HG03135 (cell line): ENCODE data around the gene CASTOR1.

Source experiments
- ATAC-seq: cut with Tn5 transposase; IDR thresholded peaks from one replicate; pipeline ENCODE4 v1.9.1; 2021; ENCODE audit warnings: mild to moderate bottlenecking, moderate library complexity; ENCODE audit not compliant: unreplicated experiment

The CASTOR1 gene

DNA sequence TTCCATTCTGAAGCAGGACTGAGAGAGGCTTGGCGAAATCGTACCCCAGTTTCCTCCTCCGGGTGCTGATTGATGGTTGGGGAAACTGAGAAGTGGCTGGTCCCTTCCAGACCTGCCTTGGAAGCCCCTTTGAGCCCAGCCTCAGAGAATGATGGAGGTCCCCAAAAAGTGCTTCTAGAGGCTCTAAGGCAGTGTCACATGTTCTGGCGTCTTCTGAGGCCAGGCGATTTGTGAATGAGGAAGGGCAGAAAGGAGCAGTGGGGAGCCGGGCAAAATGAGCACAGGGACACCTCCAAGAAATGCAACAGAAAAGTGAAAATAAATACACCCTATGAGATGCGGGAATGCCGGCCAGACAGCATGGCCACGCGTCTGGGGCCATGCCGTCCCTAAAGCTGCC lies 41.7 kb downstream of the CASTOR1 start:
- ATAC-seq: no peak

- ATAC-seq: no peak
Measured at GRCh38 chr22:30246814-30247376, 42.4 kb downstream of the CASTOR1 start.

DNA sequence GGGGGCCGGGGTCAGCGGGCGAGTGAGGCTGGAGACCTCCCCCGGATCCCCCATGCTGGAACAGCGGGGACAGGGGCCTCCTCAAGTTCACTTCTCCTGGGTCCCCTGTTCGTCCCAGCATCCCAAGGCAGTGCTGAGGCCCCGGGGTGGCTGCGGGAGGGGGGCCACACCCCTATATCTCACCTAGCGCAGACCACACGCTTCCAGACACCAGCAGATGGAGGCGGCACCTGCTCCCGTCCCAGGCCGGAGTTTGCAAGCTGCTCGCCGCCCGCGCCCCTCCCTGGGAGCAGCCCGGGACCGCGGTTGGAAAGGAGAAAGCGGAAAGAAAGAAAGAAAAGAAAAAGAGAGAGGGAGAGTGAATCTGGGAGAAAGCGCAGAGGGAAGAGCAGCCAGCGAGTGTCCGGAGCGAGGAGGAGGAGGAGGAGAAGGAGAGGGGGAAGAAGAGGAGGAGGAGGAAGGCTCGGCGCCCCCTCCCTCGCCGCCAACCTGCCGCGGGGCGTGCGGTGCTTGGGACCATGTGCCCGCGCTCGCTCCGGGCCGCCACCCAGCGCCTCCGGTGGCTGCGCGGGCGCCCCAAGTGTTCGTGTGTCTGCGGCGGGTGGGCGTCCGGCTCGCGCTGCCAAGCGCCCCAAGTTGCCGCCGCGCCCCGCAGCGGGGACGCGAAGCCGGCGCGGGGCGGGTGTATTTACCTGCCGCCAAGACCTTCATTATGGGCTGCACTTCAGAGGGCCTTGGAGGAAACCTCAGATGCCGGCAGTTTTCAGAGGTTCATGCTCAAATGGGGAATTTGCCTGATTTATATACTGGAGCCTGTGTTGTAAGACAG lies 43.1 kb downstream of the CASTOR1 start, which contains the start of gene LIF:
TSS of gene LIF (minus strand) at position 775 of the 829 bp plus-strand sequence. CDS start at position 711, 64 bp downstream.
- no peak for ATAC-seq

GRCh38 chr22:30245181-30245984 lies 43.9 kb downstream of the CASTOR1 start:
- no peak for ATAC-seq

GRCh38 chr22:30244641-30245040 lies 44.7 kb downstream of the CASTOR1 start:
- ATAC-seq: no peak

- no peak for ATAC-seq
Measured at GRCh38 chr22:30244066-30244465, 45.2 kb downstream of the CASTOR1 start.

- ATAC-seq: no peak
Measured at GRCh38 chr22:30243661-30244060, 45.6 kb downstream of the CASTOR1 start.

DNA sequence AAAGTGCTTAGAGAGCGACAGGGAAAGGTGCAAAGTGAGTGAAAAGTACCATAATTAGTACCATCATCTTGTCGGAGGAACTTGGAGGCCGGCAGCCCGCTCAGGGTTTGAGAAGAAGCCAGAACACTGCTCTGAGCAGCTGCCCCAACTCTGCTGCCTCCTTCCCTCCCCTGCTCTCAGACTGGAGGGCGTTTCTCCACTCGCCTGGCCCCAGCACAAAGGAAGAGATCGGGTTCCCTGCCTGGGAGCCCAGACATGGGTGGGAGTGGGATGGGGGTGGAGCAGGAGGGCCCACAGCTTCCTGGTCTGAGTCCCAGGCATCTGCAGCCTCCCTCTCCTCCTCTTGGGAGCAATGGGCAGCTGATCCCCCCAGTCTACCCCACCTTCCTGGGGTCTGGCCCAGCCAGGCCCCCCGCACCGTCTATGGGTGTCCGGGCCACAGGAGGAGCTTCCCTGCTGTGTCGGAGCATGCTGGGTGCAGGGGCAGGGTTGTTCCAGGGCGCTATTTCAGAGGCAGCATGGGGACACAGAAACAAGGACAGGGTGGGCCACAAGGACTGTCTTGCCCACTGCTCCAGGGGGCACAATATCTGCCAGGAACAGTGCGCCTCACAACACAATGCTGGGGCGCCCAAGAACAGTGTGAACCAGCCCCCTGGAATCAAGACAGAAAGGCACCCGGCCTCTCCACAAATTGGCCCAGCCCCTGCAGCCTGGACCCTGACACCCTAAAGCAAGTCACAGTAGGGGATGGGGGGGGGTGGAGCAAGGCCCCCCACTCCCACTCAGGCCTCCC lies 47.5 kb downstream of the CASTOR1 start:
- ATAC-seq: no peak

DNA sequence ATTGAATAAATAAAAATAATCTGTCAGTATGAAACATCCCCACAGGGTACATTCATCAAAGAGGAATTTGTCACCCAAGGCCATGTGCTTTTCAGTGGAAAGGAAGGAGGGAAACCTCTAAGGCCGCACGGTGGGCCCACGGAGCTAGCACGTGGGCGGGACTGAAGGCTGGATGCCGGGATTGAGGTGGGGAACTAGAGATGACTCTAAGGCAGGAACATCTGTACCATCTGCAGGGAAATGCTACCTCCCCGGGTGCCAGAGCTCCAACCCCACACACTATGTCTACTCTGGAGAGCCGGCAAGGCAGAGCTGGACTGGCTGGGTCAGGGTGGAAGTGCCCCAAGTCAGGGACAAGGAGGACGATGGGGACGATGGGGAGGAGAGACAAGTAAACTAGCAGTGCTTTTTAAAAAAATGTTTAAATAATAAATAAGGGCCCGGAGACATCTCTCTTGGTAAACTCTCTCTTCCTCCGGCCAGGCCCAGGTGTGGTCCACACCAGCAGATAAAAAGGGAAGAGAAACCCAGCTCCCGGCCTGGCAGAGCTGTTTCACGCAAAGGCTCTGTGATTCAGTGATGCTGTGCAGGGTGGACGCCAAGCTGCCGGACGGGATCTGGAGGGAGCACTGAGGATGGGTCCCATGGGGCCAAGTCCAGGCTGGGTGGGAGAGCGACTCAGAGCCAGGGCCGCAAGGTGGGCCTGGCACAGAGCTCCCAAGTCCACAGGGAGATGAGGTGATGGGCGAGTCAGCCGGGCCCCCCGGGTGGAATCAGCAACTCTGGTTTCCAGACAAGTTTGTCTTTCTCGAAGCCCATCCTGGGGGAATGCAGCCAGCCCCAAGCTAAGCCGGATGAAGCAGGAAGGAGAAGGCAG lies 48.5 kb downstream of the CASTOR1 start:
- no peak for ATAC-seq

- ATAC-seq: no peak
Measured at GRCh38 chr22:30239488-30240405, 49.6 kb downstream of the CASTOR1 start.

- no peak for ATAC-seq
Measured at GRCh38 chr22:30238661-30239487, 50.4 kb downstream of the CASTOR1 start.

DNA sequence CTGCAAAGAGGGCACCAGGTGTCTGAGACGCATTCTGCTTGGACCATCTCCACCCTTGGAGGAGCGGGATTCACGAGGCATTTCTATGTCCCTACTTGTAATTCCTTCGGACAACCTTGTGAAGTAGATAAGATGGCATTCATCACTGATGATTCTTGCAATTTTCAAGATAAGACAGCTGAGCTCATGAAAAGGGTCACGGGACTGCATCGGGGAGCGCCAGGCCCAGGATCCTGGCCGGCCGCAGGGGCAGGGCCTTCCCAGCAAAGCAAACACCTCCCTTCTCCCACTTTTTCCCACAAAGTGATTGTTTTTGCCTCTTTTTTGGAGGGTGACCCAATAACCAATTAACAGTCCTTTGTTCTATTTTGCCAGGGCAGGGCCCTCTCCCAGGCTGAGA lies 51.2 kb downstream of the CASTOR1 start:
- no peak for ATAC-seq

DNA sequence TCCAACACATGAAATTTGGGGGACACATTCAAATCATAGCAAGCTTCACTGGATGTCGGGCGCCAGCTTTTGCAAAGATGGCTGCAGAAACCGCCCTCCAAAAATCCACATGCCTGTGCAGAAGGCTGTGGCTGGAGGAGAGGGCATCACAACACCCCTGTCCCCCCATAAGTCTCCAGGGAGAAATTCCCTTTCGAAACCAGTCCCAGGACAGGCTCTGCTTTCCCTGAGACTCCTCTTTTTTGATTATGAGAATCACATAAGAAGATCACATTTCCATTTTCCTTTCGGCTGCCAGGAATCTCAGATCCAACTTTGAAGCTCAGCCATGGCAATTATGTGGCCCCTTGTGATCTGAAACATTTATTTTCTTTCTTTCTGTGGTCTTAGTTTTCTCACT lies 52.4 kb downstream of the CASTOR1 start:
- ATAC-seq: no peak

- ATAC-seq: no peak
Measured at GRCh38 chr22:30235687-30236170, 53.6 kb downstream of the CASTOR1 start.
